ENCODE measurements around the gene HEPACAM2. TPM values are rescaled to one million over a fixed set of nuclear protein-coding genes. Genes with fewer than 3 reads are reported as not detected.
A peak's percentile ranks its signal among the peaks of the same experiment; 100 is the strongest.

The HEPACAM2 gene
- total RNA-seq, 1 experiment from 2014 or later, result not detected

GRCh38 chr7:93147363-93147762 lies 78.9 kb downstream of the HEPACAM2 start:
- DNase-seq (ENCODE audit: low read depth), result peak; percentile 71

GRCh38 chr7:93146472-93147141 lies 79.7 kb downstream of the HEPACAM2 start:
- DNase-seq (ENCODE audit: low read depth), result peak; percentile 19

- DNase-seq (ENCODE audit: low read depth), result no peak
Measured at GRCh38 chr7:93146036-93146435, 80.2 kb downstream of the HEPACAM2 start.

GRCh38 chr7:93145354-93145753 lies 80.9 kb downstream of the HEPACAM2 start:
- no peak for DNase-seq (ENCODE audit: low read depth)

- DNase-seq (ENCODE audit: low read depth), result no peak
Measured at GRCh38 chr7:93142127-93142526, 84.1 kb downstream of the HEPACAM2 start.

DNA sequence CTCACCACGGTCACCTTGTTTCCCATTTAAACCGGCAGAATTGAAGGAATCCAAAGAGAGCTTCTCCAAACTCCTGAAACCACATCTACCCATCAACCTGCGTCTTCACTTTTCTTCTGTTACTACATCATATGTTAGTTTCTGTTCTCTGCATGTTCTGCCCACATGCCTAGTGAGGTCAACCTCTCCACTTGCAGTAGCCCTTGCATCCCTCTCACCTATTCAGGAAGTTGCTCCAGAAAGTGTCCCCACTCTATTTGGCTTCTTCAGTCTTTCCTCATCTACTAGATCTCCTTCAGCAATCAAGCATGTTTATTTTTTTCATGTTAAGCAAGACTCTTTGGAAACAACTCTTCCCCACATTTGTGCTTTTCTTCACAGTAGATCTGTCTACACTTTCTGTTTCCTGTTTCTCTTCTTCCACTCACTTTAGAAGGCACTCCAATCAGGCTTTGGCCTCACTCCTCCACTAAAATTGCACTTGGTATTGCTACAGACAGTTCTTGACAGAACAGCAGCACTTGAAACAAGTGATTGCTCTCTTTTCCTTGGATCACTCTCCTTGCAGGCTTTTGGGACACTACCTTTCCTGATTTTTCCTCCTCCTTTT lies 85.6 kb downstream of the HEPACAM2 start:
- no peak for DNase-seq (ENCODE audit: low read depth)

DNA sequence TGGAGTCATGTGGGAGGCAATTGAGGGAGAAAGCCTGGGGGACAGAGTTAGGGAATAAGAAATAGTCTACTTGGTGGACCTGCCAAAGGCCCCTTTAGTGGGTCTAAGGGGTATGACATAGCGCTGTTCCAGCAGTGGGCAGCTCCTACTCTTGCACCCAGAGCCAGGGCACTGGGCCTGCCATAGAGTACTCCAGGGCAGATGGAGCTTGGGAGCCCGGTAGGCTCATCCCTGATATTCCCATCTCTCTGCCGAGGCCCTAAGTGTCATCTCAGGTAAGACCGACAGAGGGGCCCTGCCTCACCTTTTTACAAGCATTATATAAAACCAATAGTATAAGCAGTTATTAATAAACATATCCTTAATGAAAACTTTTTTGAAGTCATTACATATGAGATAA lies 87.7 kb downstream of the HEPACAM2 start:
- DNase-seq (ENCODE audit: low read depth), result no peak

Other genes with a start within 250 kb of the HEPACAM2 start
- 13.5 and 16.9 TPM in 2 replicates for gene SAMD9, start 108.5 kb downstream of the HEPACAM2 start, total RNA-seq (2014; rRNA removed; shearing (Covaris generic))
- gene SAMD9L, start 78.1 kb downstream of the HEPACAM2 start, total RNA-seq (2014; rRNA removed; shearing (Covaris generic)), result 12.5 and 13.5 TPM in 2 replicates
- 32.1 and 38.5 TPM in 2 replicates for gene VPS50, start 5.9 kb upstream of the HEPACAM2 start, total RNA-seq (2014; rRNA removed; shearing (Covaris generic))